Hepatic stellate cell (primary cell): ENCODE measurements around the gene DDI1.

Experiments used
- DNase-seq: peaks from one replicate; pipeline ENCODE4 v3.0.0; 2011; ENCODE audit warnings: low spot score

The DDI1 gene

GRCh38 chr11:104078245-104078644 lies 41.8 kb downstream of the DDI1 start:
- no peak for DNase-seq

DNA sequence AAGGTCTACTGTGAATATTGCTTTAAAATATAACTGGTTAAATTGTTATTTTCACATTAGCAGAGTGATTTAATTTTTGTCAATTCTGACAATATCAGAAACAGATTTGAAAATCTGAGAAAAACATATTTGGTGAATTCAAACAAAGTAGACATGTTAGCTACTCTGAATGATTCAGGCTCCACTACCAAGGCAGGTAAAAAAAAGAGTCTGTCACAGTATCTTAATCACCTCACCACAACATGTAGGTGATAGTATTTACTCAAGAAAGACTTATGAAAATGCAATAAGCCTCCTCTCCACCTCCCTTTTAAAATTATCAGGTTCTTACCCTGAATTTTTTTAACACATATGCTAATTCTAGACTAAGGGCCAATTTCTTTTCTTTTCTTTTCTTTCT lies 42.6 kb downstream of the DDI1 start:
- DNase-seq = no peak

DNA sequence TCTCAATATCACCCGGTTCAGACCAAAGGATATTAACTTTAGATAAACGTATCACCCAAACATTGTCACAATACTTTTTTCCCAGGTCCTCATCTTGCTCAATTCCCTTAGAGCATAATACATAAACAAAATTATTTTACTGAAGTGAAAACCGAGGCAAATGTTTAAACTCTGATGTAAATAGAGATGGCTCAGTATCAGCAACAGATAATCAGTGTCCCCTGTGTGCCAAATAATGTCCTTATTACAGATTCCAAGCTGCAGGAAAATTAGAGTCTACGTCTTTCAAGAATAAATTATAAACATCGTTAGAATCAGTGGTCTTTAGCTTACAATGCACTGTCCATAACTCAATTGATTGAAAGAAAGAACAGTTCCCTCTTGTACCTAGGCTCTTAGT lies 50.2 kb downstream of the DDI1 start:
- no peak for DNase-seq
